Measurements from ENCODE around the gene CFHR1. TPM values are rescaled to one million over a fixed set of nuclear protein-coding genes. Genes with fewer than 3 reads are reported as not detected.
"Not testable (repeated sequence)": the region's sequence is repeated elsewhere in the genome, so short reads cannot be mapped to it uniquely, and the experiment has no call there.

CFHR1 gene
- not detected for total RNA-seq
- polyA plus RNA-seq: not detected
- 0 to 0.09 (median 0) reads per million in 6 experiments for total RNA-seq

DNA sequence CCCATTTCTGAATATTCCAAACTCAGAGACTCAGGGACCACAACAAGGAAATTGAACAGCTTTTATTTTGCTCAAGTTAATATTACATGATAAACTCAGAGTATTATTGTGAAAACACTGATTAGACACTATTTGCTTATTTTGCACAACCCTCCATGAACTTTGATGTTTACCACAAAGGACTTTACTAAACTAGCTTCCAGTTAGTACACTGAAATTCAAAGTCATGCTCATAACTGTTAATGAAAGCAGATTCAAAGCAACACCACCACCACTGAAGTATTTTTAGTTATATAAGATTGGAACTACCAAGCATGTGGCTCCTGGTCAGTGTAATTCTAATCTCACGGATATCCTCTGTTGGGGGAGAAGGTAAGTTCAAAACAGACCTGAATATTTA lies at the start of gene CFHR1:
CFHR1 (plus strand) TSS at position 201 of the 400 bp plus-strand sequence; CDS start at position 315, 114 bp downstream.
- H3K4me1 Mint-ChIP-seq, ATAC-seq, H3K36me3 Mint-ChIP-seq, H3K9me3 Mint-ChIP-seq, H3K4me3 Mint-ChIP-seq, POLR2A ChIA-PET, DNase-seq, H3K27me3 Mint-ChIP-seq, H3K27ac Mint-ChIP-seq: not testable (repeated sequence)

DNA sequence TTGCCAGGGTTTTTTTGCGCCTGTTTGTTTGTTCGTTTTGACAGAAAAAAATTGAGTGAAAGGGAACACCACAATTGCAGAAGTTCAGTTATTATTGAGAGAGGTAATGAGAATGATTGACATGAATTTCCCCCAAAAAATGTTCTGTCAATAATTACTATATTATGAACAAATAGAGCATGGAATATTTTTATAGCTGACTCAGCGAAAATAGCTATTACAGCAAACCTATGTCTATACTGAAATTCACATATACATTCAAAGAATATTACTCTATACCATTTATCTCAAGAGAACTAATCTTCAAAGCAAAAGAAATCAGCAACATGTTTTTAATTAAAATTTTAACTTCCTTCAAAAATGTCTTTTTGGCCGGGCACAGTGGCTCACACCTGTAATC lies 49.7 kb upstream of the CFHR1 start:
- ATAC-seq, H3K27me3 Mint-ChIP-seq, POLR2A ChIA-PET, H3K27ac Mint-ChIP-seq, H3K4me1 Mint-ChIP-seq, H3K9me3 Mint-ChIP-seq, H3K4me3 Mint-ChIP-seq, DNase-seq, H3K36me3 Mint-ChIP-seq: not testable (repeated sequence)

DNA sequence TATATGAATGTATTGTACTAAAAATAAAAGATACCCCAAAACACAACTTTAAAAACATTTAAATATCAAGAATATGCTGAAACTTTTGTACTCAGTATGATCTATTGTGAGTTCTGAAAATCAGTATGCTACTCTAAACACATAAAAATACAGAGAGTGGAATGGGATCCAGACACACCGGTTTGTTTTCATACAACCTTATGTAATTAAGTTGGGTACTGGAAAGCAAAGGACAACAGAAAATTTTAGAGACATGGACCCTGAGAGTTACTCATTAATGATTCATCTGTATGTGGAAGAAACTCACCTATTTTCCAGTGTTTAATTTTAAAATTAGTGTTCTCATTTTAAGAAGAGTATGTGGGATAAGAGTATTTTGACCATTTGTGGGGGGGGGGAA lies 45.8 kb upstream of the CFHR1 start:
- no peak for DNase-seq
- Mint-ChIP-seq H3K9me3 (no peaks in the 10 kb centered on the region), H3K4me1 (no peaks in the 10 kb centered on the region), H3K4me3 (no peak overlapping the region), H3K36me3 (no peaks in the 10 kb centered on the region), H3K27ac (no peak overlapping the region), H3K27me3 (no peaks in the 10 kb centered on the region)
- no peak for ATAC-seq
- POLR2A ChIA-PET: no interaction called here

DNA sequence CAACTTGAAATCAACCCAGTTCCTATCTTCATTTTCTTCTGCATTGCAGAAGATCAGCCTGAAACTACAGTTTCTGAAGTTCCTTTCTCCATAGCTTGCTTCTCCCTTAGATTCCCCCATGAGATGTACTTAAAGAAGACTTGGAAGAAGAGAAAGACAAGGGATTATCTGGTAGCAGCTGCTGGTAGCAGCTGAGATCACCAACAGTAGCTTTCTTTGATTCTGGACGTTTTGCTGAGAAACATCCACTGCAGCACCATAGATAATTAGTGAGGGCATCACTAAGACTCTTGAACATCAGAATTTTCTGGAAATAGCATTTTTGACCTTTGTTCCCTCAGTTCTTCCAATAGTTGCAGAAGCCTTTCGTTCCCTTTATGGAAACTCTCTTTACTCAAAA lies 45.4 kb upstream of the CFHR1 start:
- no peaks in the 10 kb centered on the region for H3K27me3 Mint-ChIP-seq
- POLR2A ChIA-PET: no interaction called here
- DNase-seq (no peak), ATAC-seq (no peak)
- H3K27ac Mint-ChIP-seq: no peak overlapping the region
- no peaks in the 10 kb centered on the region for H3K36me3 Mint-ChIP-seq
- H3K4me3 Mint-ChIP-seq: no peak overlapping the region
- H3K9me3 Mint-ChIP-seq: peaks cover 0 to 2% (median 0%) of the 10 kb centered on the region in 9 donors
- no peaks in the 10 kb centered on the region for H3K4me1 Mint-ChIP-seq

DNA sequence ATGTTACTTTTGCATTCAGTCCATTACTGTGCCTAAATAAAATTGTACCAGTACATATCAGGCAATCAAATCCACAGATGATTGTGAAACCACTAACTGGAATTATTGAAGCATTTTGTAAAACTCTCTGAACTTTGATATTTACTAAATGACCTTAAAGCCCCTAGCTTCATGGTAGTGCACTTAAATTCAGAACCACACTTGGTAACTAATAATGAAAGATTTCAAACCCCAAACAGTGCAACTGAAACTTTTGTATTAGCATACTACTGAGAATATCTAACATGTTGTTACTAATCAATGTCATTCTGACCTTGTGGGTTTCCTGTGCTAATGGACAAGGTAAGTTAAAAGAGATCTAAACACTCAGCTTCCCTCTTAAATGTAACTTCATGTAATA lies 44.9 kb upstream of the CFHR1 start, which contains the start of gene CFHR3:
CFHR3 (plus strand) TSS at position 238 of the 400 bp plus-strand sequence; CDS start at position 285, 47 bp downstream.
- POLR2A ChIA-PET: no interaction called here
- Mint-ChIP-seq H3K9me3 (peaks cover 0 to 2% (median 0%) of the 10 kb centered on the region in 9 donors), H3K27ac (no peak within 1 kb of the TSS), H3K36me3 (no peaks in the 10 kb centered on the region), H3K4me1 (no peaks in the 10 kb centered on the region), H3K4me3 (no peak within 1 kb of the TSS), H3K27me3 (no peaks in the 10 kb centered on the region)
- no peak for ATAC-seq
- no peak for DNase-seq

DNA sequence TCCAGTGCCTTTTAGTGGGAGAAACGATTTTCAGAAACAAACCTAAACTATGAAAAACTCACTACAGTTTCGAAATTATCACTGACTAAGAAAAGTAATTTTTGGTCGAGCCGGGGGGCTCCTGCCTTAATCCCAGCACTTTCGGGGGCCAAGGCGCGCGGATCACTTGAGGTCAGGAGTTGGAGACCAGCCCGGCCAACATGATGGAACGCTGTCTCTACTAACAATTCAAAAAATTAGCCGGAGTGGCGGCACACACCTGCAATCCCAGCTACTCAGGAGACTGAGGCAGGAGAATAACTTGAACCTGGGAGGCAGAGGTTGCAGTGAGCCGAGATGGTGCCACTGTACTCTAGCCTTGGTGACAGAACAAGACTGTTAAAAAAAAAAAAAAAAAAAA lies 41.9 kb upstream of the CFHR1 start:
- no peaks in the 10 kb centered on the region for H3K27me3 Mint-ChIP-seq
- peaks cover 0 to 3% (median 0%) of the 10 kb centered on the region in 9 donors for H3K9me3 Mint-ChIP-seq
- H3K4me1 Mint-ChIP-seq: no peaks in the 10 kb centered on the region

DNA sequence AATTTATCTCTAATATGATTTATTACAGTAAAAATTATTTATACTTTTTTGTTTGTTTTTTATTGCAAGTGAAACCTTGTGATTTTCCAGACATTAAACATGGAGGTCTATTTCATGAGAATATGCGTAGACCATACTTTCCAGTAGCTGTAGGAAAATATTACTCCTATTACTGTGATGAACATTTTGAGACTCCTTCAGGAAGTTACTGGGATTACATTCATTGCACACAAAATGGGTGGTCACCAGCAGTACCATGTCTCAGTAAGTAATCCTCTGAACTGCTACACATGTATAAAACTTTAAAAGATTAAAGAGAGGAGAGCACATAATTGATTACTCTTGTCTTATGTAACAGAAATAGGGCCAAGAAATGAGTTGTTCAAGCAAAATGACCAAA lies 40.4 kb upstream of the CFHR1 start:
- H3K27me3 Mint-ChIP-seq: no peaks in the 10 kb centered on the region
- DNase-seq (no peak), ATAC-seq (no peak)
- H3K4me1 Mint-ChIP-seq: no peaks in the 10 kb centered on the region
- peaks cover 0 to 4% (median 0%) of the 10 kb centered on the region in 9 donors for H3K9me3 Mint-ChIP-seq
- no peaks in the 10 kb centered on the region for H3K36me3 Mint-ChIP-seq
- POLR2A ChIA-PET: no interaction called here
- no peak overlapping the region for H3K4me3 Mint-ChIP-seq
- no peak overlapping the region for H3K27ac Mint-ChIP-seq

More for the DNA sequence above, 41.9 kb upstream of the CFHR1 start:
- POLR2A ChIA-PET: no interaction called here
- DNase-seq (no peak), ATAC-seq (no peak)
- Mint-ChIP-seq H3K4me3 (no peak overlapping the region), H3K36me3 (no peaks in the 10 kb centered on the region), H3K27ac (no peak overlapping the region)

DNA sequence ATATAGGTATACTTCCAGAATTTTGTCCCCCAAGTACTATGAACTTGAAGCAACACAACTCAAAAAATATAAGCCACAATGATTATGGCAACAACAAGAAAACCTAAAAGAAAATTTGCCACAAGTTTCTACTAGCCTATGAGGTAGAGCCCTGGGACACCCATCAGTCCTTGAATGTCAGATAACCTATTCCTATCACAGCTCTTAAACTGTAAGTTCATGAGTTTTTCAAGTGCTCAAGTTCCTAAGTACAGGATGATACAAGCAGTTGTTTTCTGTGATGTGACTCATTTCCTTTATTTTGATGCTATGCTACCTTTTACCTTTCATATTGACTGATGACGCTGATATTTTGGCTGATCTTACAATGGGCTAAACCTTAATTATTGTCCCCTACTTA lies 28.3 kb upstream of the CFHR1 start:
- H3K4me1 Mint-ChIP-seq, H3K27ac Mint-ChIP-seq, H3K36me3 Mint-ChIP-seq, ATAC-seq, H3K9me3 Mint-ChIP-seq, H3K4me3 Mint-ChIP-seq, DNase-seq, H3K27me3 Mint-ChIP-seq, POLR2A ChIA-PET: not testable (repeated sequence)

DNA sequence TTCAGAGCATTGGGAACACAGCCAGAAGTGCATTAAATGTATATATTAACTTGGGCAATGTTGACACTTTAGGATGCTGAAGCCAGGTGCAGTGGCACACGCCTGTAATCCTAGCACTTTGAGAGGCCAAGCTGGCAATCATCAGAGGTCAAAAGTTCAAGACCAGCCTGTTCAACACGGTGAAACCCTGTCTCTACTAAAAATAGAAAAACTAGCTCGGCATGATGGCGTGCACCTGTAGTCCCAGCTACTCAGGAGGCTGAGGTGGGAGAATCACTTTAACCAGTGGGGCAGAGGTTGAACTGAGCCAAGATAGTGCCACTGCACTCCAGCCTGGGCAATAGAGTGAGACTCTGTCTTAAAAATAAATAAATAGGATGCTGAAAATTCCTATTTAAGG lies 25.4 kb upstream of the CFHR1 start:
- H3K36me3 Mint-ChIP-seq, H3K9me3 Mint-ChIP-seq, H3K27me3 Mint-ChIP-seq, POLR2A ChIA-PET, DNase-seq, H3K4me3 Mint-ChIP-seq, H3K4me1 Mint-ChIP-seq, ATAC-seq, H3K27ac Mint-ChIP-seq: not testable (repeated sequence)

DNA sequence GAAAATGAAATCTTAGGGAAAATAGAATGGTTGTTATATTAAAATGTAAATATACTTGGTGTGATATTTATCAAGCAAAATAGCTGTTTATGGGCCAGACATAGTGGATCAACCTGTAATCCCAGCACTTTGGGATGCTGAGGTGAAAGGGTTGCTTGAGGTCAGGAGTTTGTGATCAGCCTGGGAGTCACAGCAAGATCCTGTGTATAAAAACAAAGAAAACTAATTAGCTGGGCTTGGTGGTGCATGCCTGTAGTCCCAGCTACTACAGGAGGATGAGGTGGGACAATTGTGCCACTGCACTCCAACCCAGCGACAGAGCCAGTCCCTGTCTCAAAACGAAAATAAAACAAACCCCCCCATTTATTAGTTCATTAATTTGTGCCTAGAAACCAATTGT lies 21.6 kb upstream of the CFHR1 start:
- H3K27me3 Mint-ChIP-seq: peaks cover 0 to 1% (median 0%) of the 10 kb centered on the region in 5 donors
- ATAC-seq: no peak
- DNase-seq: no peak
- H3K27ac Mint-ChIP-seq: no peak overlapping the region
- no peaks in the 10 kb centered on the region for H3K36me3 Mint-ChIP-seq
- peaks cover 0 to 7% (median 3%) of the 10 kb centered on the region in 9 donors for H3K9me3 Mint-ChIP-seq
- H3K4me1 Mint-ChIP-seq: no peaks in the 10 kb centered on the region
- POLR2A ChIA-PET: no interaction called here
- H3K4me3 Mint-ChIP-seq: no peak overlapping the region

DNA sequence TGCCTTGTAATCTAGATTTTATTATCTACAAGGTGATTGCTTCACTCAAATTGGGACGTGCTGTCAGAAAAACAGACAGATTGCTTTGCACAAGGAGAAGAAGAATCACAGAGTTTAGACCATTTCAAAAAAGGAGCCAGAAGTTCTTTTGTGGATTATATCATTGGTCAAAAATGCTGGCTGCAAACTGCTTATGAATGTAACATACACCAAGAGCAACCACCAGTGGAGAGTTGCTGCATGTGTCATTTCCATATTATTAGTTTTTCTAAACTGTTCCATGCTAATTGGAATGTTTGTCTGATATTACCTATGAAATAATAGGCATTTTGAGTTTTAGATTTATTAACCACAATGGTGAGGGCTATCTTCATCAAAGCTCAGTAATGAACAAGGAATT lies 17.6 kb upstream of the CFHR1 start:
- H3K27ac Mint-ChIP-seq, DNase-seq, H3K36me3 Mint-ChIP-seq, POLR2A ChIA-PET, ATAC-seq, H3K4me1 Mint-ChIP-seq, H3K4me3 Mint-ChIP-seq, H3K9me3 Mint-ChIP-seq, H3K27me3 Mint-ChIP-seq: not testable (repeated sequence)

DNA sequence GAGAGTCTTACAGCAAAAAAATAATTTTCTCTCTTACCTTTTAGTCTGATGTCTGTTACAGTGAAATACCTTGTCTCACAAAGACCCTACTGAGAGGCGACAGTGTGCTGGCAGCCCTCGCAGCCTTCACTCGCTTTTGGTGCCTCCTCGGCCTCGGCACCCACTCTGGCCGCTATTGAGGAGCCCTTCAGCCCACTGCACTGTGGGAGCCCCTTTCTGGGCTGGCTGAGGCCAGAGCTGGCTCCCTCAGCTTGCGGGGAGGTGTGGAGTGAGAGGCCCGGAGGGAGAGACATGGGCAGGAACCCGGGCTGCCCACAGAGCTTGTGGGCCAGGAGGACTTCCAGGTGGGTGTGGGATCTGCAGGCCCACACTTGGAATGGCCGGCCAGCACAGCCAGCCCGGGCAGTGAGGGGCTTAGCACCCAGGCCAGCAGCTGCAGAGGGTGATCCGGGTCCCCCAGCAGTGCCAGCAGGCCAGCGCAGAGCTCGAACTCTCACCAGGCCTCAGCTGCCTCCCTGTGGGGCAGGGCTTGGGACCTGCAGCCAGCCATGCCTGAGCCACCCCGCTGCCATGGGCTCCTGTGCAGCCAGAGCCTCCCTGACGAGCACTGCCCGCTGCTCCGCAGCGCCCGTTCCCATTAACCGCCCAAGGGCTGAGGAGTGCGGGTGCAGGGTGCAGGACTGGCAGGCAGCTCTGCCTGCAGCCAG lies 10.8 kb upstream of the CFHR1 start:
- H3K9me3 Mint-ChIP-seq: no peaks in the 10 kb centered on the region
- no peak overlapping the region for H3K4me3 Mint-ChIP-seq
- H3K27ac Mint-ChIP-seq: no peak overlapping the region
- H3K36me3 Mint-ChIP-seq: no peaks in the 10 kb centered on the region
- ATAC-seq (no peak), DNase-seq (no peak)
- POLR2A ChIA-PET: no interaction called here
- no peaks in the 10 kb centered on the region for H3K27me3 Mint-ChIP-seq
- no peaks in the 10 kb centered on the region for H3K4me1 Mint-ChIP-seq

DNA sequence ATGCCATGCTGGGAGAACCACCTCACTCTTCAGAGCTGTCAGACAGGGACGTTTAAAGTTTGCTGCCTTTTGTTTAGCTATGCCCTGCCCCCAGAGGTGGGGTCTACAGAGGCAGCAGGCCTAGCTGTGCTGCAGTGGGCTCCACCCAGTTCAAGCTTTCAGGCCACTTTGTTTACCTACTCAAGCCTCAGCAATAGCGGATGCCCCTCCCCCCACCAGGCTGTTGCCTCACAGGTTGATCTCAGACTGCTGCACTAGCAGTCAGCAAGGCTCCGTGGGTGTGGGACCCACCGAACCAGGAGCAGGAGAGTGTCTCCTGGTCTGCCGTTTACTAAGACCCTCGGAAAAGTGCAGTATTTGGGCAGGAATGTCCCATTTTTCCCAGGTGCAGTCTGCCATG lies 2.1 kb upstream of the CFHR1 start:
- H3K9me3 Mint-ChIP-seq, POLR2A ChIA-PET, H3K27me3 Mint-ChIP-seq, H3K36me3 Mint-ChIP-seq, H3K4me1 Mint-ChIP-seq, H3K27ac Mint-ChIP-seq, ATAC-seq, DNase-seq, H3K4me3 Mint-ChIP-seq: not testable (repeated sequence)

DNA sequence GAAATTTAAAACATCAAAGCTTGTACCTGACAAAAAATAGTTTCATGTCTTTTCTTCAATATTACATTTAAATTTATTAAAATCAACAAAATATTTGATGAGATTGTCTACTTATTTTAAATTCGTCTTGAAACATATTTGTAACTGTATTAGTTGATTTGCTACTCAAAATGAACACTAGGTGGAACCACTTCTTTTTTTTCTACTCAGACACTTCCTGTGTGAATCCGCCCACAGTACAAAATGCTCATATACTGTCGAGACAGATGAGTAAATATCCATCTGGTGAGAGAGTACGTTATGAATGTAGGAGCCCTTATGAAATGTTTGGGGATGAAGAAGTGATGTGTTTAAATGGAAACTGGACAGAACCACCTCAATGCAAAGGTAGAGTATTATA lies 8.3 kb downstream of the CFHR1 start:
- H3K27me3 Mint-ChIP-seq, H3K36me3 Mint-ChIP-seq, POLR2A ChIA-PET, H3K27ac Mint-ChIP-seq, H3K9me3 Mint-ChIP-seq, ATAC-seq, H3K4me3 Mint-ChIP-seq, H3K4me1 Mint-ChIP-seq: not testable (repeated sequence)
- DNase-seq: peak in 2 of 10 donors; percentile 1 to 7

Data from naive thymus-derived CD8-positive, alpha-beta T cell (primary cell).